NOMO-1 treated with dmso at 0.1 percent for 144 hours (cell line): ENCODE measurements around the gene KLHL30.

Source experiments
- DNase-seq: peaks from one replicate; lab custom pipeline; 2025; ENCODE audit not compliant: unreplicated experiment; lab: John Stamatoyannopoulos, UW

KLHL30 gene

DNA sequence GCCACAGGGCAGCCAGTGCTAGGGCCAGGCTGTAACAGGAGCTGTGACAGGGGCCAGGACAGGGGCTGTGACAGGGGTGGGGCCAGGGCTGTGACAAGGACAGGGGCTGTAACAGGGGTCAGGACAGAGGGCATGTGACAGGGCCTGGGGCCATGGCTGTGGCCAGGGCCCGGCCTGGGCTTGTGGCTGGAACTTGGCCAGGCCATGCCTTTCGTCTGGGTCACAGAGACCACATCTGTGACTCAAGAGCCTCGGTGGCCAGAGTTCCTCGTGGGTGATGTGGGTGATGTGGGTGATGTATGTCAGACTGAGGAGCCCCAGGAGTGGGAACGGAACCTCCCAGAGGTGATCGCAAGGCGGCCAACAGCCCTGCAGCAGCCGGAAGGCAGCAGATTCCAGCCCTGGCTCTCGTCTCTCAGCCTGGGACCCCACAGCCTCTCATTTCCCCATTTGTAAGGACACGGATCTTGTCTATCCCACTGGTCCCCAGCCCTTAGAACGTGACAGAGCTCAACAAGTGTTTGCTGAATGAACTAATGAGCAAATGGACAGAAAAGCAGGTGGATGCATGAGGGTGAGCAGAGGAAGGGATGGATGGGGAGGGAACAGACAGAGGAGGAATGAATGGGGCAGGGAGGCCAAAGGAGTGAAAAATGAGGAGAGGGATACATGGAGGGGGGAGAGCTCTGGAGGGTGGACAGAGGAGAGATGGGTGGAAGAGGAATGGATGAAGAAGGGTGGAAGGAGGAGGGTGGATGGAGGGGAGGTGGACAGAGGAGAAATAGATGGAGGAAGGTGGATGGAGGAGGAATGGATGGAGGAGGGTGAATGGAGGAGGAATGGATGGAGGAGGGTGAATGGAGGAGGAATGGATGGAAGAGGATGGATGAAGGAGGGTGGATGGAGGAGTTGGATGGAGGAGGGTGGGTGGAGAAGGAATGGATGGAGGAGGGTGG lies 21.0 kb upstream of the KLHL30 start:
- DNase-seq = no peak

DNA sequence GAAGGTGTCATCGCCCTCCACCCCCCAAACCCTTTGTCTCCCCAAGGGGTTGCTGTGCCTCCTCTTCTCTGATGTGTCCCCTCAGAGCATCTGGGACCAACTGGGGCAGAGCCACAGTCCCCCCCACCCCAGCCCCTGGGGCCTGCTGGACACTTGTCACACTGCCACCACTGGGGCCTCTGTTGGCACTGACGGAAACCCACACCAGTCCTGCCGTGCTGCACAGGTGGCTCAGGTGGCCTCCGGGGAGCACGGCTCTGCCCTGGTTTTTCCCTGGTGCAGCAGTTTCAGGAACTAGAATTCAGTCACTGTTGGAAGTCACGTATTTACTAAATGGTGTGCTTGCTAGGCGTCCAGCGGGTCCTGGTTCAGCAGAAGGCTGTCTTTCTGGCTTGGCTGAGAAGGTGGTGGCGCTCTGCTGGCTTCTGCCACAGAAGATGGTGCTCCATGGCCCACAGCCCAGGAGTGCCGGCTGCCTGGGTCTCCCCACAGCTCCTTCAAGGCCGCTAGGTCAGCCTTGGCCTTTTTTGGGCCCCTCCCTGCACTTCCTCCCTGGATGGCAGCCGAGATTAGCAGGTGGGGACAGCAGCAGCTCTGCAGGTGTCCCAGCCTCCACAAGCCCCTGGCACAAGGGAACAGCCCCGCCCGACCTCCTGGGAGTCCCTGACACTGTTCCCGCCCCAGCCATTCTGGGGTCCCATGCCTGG lies 18.6 kb upstream of the KLHL30 start:
- no peak for DNase-seq

DNA sequence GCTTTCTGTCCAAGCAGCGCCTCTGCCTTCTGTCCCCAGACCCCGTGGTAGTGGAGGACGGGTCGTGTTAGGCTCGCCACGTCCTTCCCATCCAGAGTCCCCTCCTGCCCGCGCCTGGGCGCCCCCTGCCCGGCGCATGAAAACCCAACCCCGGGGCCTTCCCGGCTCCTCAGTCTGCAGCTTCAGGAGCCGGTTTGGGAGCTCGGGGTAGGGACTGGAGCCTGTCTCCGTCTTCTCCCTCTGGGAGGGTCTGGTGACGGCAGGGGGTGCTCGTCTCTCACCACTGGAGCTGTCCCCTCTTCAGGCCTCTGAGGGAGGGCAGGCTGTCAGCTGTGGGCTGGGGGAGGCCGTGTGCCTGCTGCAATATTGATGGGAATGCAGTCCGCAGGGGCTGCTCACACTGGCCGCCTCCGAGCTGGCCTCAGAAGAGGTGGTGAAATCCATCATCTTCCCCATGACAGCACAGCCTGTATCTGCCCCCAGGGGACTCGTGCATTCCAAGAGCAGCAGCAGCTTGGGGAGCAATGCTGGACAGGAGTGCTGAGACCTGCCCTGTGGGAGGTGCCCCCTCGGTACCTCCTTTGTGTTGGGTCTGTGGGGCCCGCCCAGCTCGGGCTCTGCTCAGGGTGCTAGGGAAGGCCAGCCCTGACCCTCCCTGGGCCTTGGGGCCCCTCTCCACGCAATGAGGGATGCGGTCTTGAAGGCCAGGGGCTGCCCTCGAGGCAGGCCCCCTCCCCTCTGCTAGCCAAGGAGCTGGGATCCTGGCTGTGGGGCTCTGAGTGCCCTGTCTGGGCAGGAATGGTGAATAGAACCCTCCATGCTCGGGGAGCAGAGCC lies 17.8 kb upstream of the KLHL30 start:
- no peak for DNase-seq

DNA sequence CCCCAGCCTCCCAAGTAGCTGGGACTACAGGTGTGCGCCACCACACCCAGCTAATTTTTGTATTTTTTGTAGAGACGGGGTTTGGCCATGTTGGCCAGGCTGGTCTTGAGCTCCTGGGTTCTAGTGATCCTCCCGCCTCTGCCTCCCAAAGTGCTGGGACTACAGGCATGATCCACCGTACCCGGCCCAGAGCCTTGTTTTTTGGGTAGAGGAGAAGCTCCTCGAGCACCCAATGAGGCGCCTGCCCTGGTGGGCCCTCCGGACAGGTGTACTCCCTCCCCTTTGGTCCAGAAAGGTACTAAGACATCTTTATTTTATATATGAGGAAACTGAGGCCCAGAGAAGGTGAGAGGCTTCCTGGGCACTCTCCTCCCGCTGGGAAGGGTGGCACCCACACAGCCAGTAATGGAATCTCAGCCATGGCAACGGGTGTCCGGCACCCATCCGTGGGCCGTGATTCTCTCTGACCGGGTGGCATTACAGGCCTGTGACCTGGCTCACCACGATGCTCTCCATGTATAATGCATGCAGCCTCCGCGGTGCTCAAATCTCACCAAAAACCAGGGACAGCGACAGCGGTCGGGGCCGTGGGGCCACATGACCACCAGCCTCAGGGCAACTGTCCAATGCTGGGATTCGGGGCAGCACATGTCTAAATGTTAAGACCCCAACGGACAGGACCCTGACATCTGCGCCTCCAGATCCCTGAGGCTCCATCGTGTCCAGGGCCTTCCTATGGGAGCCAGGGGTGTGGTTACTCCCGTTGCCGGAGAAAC lies 16.8 kb upstream of the KLHL30 start:
- DNase-seq = no peak

DNA sequence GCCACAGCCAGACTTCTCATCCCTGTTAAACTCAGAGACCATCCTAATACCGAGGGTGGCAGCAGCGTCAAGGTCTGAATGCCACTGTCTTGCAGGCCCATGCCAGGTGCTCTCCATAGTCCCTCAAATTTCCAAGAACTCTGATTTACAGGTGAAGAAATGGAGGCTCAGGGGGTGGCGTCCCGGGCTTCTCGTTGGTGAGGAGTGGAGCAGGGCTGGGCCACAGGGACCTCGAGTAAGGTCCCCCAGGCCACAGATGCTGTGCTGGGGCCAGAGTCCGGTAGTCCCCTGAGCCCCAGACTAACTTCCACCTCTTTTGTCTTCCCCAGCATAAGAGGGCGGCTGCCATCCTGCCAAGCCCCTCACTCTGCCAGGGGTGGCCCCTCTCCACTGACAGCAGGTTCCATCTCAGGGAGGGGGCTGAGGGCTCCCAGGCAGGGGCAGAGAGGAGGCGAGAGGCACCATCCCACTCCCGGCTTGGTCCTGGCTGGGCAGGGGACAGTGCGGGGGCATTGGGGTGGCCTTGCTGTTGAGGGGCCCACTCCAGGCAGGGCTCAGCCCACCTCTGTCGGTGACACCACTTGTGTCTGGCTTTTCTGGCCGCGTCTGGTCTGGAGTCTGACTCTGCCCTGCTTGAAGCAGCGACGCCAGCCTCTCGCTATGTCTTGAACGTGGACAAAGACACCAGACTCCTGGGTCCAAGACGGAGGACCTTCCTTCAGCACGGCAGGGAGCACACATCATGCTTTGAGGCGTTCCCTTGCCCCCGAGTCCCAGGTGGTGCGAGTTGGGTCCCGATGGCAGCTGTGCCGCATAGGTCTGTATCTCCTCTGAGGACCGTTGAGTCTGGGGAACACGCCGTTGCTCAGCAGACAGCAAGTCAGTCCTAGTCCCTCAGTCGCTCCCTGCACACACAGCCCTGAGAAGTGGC lies 15.9 kb upstream of the KLHL30 start:
- no peak for DNase-seq

DNA sequence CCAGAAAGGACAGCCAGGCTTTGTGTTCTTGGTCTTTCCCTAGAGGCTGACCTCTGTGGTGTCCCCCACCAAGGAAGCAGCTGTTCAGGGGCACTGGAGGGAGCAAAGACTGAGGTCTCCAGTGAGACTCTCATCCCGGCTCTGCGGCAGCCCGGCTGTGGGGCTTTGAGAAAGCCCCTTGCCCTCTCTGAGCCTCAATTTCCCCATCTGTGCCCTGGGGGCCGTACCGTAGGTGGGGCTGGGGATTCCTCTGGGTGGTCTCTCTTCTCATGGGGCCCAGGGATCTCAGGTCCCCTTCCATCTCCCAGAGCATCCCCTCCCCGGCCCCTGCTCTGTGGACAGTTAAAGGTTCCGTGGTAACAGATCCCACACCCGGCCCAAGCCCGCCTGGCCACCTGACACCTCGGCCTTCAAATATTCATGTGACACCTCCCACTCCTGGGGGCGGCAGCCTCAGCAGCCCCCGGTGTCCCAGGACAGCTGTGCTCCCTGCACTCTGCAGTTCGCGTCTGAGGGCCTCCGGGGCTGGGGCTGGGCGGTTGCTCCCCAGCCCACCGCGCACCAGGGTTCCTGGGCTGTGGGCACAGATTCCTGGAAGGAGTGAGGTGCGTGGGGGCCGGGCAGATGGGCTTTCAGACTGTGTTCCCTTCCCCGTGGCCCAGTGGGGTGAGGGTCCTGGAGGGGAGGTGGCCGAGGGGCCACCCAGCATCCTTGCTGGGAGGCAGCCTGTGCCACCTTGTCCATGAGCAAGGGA lies 15.1 kb upstream of the KLHL30 start:
- no peak for DNase-seq

DNA sequence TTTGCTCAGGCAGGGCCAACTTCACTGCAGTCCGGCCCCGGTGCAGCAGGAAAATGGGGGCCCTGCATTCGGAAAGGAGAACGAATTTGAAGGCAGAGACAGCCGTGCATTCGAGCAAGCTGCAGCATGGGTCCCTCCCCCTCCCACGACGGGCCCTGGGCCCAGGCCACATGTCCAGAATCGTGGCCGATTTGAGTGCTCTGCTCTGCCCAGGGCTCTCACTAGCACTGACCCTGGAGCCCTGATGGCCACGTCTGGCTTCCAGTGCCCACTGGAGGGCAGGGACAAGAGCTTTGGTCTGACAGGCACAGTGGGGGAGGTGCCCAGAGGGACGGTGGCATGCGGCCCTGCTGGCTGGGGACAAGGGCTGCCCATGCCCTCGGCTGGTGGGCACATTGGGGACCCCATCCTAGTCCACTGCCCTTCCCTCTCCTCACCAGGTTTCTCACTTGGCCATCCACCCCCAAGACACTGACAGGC lies 14.4 kb upstream of the KLHL30 start:
- DNase-seq = no peak

DNA sequence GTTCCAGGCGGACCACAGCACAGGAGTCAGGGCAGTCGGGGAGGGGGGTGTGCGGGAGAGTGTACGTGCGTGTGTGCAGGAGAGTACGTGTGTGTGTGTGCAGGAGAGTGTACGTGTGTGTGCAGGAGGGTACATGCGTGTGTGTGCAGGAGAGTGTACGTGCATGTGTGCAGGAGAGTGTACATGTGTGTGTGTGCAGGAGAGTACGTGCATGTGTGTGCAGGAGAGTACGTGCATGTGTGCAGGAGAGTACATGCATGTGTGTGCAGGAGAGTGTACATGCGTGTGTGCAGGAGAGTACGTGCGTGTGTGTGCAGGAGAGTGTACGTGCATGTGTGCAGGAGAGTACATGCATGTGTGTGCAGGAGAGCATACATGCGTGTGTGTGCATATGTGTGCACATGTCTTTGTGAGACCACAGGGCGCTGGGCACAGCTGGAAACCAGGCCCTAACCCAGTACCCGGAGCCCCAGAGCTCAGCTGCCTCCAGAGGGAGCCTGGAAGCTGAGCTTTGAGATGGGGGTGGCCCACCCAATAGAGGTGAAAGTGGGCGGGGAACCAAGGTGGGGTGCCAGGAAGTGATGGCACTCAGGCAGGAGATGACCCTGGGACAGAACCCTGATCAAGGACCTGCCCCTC lies 13.9 kb upstream of the KLHL30 start:
- no peak for DNase-seq

DNA sequence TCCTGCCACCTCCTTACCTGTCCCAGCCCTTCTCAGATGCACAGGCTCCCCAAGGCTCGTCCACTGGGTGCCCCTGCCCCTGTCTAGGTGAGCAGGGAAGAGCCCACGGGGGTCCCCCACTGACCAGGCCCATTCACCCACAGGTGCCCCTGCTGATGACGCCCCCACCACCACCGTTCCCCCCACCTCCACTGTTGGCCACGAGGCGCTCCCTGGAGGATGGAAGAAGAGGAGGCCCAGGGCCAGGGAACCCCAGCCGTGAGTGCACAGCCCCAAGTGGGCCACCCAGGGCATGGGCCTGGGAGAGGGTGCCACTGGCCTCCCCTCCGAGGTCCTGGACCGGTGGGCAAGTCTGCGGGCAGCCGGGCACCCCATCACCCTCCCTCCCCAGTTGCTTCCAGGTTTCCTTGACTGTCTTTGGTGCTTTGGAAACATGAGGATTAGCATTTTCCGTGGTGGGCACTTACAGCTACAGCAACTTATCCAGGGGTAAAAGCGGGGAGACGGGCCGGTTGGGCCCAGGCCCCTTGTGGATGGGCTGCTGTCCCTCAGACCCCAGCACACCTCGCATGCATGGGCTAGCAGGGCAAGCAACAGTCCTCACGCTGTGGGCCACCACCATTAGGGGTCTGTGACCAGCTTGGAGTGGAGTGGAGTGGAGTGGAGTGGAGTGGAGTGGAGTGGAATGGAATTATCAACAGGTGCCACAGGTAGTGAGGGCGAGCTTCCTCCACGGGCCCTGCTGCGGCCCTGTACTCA lies 13.2 kb upstream of the KLHL30 start:
- DNase-seq = no peak

DNA sequence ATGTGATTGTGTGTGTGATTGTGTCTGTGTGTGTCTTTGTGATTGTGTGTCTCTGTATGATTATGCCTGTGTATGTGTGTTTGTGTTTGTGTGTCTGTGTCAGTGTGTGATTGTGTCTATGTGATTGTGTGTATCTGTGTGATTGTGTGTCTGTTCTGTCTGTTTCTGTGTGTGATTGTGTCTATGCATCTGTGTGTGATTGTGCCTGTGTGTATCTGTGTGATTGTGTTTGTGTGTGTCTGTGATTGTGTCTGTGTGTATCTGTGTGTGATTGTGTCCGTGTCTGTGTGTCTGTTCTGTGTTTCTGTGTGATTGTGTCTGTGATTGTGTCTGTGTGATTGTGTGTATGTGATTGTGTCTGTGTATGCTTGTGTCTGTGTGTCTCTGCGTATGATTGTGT lies 12.1 kb upstream of the KLHL30 start:
- no peak for DNase-seq

DNA sequence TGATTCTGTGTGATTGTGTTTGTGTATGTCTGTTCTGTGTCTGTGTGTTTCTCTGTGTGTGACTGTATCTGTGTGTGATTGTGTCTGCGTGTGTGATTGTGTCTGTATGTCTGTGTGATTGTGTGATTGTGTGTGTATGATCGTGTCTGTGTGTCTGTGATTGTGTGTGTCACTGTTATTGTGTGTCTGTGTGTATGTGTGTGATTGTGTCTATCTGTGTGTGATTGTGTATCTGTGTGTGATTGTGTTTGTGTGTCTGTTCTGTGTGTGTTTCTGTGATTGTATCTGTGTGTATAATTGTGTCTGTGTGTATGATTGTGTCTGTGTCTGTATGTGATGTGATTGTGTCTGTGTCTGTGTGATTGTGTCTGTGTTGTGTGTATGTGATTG lies 11.7 kb upstream of the KLHL30 start:
- DNase-seq = no peak

DNA sequence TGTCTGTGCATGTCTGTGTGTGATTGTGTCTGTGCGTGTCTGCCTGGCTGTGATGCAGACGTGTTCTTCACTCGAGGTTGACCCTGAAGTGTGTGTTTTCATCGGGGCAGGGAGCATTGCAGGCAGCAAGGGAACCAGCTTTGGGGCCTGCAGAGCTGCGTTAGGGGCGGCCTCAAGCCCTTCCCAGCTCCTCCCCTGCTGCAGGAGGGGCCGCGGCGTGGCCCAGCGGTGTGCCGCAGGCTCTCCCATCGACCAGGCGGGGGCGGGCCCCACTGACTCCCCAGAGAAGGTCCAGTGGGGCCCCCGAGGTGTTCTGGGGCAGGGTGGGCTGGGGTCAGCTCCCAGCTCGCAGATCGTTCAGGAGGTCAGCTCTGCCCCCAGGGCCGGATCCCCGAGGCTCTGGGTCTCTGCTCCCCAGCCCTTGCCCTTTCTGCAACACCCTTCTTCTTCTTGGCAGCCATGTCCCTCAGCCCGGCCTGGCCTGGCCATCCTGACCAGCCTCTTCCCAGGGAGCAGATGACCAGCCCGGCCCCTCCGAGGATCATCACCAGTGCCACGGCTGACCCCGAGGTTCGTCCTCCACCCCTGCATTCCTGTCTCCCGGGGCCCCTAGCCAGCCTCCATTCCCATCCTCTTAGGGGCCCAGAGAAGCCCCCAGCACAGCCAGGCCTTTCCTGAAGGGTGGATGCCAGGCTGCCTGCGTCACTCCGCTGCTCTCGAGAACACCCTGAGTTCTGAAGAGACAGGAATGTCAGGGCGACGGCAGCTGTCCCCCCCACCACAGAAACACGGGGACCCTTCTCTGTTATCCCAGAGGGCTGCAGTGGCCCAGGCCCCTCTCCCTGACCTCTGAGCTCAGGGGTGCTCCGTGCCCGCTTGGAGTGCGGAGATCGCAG lies 11.1 kb upstream of the KLHL30 start:
- no peak for DNase-seq

DNA sequence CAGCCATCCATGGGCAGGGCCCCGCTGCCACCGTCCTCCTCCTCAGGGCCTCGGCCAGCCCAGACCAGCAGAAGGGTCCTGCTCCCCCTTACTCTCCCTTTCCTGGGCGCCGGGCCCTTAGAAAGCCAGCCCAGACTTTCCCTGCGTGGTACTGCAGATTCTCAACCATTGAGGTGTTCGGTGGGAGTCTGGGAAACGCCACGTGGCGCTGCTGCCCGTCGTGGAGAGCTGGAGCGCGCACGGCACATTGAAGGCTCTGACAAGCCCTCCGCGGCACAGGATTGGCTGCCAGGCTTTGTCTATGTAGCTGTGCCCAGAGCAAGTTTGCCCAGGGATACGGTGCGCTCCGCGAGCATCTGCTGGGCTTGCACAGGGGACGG lies 10.4 kb upstream of the KLHL30 start:
- DNase-seq = no peak

DNA sequence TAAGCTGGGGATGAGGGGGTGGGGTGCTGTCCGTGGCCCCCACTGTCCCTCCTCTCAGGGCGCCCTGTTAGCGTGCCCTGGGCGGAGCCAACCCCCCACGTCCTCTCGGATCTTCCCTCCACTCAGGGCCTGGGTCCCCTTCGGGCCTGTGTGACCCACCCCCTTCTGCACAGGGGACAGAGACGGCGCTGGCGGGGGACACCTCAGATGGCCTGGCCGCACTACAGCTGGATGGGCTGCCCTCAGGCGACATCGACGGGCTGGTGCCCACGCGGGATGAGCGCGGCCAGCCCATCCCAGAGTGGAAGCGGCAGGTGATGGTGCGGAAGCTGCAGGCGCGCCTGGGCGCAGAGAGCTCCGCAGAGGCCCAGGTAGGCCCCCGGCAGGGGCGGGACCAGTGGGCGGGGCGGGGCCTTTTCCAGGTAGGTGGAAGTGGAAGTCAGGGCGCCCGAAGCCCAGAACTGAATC lies 9.9 kb upstream of the KLHL30 start:
- DNase-seq = no peak

DNA sequence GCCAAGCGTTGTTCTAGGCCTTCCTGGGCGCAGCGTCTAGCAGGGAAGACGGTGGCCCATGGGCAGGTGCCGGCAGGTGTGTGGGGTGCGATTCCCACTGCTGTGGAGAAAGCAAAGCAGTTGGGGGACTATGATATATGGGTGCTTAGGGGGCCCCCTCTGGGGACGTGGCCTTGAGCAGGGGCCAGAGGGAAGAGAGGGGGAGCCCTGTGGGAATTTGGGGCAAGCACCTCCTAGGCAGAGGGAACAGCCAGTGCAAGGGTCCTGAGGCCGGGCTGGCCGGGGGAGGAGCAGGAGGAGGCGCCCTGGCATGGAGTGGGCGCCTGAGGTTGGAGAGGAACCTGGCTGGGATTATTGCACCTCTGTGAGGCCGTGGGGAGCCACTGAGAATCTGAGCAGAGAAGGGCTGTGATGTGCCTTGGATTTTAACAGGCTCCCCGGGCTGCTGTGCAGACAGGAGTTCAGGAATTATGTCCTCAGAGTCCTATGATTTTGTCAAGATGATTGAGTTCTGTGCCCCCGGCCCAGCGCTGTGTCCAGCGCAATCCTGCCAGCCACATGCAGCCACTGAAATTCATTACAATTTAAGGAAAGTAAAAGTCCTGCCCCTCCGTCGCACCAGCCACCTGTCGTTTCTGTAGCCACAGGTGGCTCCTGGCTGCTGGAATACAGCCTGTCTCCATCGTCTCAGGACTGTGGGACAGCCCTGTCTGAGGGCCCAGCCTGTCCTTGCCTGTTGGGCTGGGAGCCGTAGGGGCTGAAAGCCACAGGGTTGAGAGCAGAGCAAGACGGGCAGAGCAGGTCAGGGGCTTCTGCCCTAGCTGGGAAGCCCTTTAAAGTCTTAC lies 9.1 kb upstream of the KLHL30 start:
- no peak for DNase-seq
